HS-5 (cell line): ENCODE results near the gene MPDZ.

ENCODE experiments used
- DNase-seq: peaks from one replicate; pipeline ENCODE4 v3.0.0-alpha.2; 2012; ENCODE audit warnings: low read depth

MPDZ gene

GRCh38 chr9:13181652-13182051, 97.8 kb downstream of the MPDZ start:
- DNase-seq = no peak

GRCh38 chr9:13179257-13179656, 100.2 kb downstream of the MPDZ start:
- DNase-seq = no peak

- DNase-seq = no peak
These were observed 103.8 kb downstream of the MPDZ start for GRCh38 chr9:13175732-13176131.

- DNase-seq = no peak
These were observed 104.4 kb downstream of the MPDZ start for GRCh38 chr9:13174906-13175639.

DNA sequence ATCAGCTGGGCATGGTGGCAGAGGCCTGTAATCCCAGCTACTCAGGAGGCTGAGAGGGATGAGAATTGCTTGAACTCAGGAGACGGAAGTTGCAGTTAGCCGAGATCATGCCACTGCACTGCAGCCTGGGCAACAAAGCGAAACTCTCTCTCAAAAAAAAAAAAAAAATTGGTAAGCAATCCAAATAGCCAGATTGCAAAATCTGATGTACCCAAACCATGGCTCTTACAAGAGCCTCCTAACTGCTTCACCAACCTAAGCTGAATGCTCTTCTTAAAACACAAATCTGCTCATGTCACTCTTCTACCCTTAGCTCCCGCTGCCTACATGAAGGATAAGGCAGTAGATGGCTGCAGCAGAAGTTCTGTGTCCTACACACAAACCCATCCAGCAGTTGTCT, 105.9 kb downstream of the MPDZ start:
- DNase-seq = no peak

GRCh38 chr9:13171261-13171660, 108.2 kb downstream of the MPDZ start:
- DNase-seq = no peak

DNA sequence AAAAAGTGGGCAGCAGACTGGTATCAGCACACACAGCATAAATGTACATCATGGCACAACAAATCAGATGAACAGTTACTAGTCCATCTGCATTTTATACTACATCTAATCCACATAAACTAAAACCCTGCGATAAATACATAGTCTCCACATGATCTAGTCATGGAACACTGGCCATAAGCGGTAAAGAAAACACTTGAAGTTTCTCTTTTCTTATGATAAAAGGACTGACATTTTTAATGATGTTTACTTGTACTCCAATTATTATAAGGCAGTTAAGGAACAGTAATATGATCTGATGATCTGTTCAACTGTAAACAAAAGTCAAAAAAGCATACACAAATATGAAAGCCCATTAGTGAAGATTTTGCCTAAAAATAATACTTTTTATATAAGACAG, 112.5 kb downstream of the MPDZ start:
- DNase-seq = no peak

- DNase-seq = no peak
These were observed 113.5 kb downstream of the MPDZ start for GRCh38 chr9:13165956-13166355.

DNA sequence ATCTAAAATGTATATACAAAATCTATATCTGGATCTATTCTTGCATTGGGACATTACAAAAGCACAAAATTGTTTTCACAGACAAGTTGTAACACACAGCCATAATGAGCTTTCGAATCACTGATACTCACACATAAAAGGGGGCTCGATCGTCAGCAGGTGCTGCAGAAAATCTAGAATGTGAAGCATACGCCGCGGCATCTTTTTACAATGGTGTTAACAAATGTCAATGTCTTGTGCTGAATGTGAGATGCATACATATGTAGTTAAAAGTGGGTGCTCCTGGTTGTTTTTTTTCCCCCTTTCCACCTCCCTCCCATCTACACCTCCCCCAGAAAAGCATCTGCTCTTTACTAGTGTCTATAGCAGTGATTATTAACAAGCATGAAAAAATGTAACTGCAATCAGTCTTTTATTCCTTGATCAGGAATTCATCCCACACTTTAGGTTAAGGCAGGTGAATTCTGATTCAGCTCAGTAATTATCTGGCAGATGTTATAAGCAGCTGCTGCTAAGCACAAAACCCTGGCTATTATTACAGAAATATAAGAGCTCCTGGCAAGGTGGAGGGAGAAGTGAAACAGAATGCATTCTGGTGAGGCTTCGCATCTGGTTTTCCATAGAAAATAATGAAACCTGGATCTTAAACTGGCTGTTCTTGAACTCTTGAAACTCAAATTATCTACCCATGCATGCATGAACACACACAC, 114.1 kb downstream of the MPDZ start:
- no peak for DNase-seq

- DNase-seq = no peak
These were observed 115.5 kb downstream of the MPDZ start for GRCh38 chr9:13163946-13164345.

DNA sequence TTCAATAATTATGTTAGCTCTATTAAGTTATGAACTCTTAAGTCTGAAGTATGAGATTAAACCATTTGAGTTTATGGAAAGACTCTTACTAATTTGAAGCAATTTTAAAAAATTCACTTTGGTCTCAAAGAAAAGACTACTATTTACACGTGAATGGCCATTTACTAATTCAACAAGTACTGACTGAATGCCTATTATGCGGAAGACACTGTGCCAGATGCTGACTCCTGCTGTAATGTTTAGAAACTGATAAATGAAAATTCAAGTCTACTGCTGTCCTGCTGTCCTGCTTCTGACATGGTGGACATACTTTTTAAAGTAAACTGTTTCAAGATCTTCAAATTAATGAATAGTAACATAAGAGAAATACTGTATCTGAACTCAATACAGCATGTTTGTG, 116.2 kb downstream of the MPDZ start:
- DNase-seq = no peak

GRCh38 chr9:13160051-13160450, 119.4 kb downstream of the MPDZ start:
- DNase-seq = no peak

DNA sequence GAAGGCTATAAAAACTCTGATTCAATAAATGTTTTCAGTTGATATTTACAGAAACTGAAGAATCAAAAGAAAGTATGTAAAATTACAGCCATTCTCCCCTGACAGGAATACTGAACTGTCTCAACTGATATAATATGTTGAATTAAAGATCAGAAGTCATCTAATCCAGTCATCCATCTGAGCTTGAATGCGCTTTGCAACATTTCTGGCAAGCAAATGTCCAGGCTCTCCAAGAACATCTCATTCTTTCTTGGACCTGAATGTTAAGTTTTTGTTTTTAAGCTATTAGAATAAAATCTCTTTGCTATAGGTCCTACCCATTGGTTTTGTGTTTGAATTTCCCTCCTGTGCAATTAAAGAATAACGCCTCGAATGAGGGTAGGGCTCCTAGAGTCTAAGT, 120.5 kb downstream of the MPDZ start:
- no peak for DNase-seq

DNA sequence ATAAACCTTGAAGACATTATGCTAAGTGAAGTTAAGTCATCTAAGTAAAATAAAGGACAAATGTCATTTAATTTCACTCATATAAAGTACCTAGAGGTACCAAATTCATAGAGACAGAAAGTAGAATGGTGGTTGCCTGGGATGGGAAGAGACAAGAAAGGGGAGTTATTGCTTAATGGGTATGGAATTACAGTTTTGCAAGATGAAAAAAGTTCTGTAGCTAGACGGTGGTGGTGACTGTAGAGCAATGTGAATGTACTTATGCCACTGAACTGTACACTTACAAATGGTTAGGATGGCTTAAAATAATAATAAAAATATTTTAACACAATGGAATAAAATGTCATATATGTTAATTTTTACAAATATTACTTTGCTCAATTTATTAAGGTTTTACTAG, 128.0 kb downstream of the MPDZ start:
- no peak for DNase-seq

GRCh38 chr9:13149454-13149853, 130.0 kb downstream of the MPDZ start:
- DNase-seq = no peak

DNA sequence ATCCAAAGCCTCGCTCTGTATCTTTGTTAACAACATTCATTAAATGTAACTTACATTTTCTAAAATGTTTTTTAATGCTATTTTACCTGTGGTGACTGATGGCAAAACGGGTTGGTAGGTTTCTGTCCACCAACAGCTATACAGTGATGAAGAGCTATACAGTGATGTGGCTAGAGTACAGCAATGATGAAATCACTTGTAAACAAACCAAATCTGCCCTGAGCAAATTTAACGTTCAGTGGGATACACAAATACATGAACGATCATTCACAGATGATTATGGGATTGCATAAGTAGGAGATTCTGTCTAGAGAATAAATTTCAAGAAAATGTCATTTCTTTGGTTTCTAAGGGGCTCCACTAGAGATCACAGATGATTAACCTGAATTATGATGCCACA, 132.7 kb downstream of the MPDZ start:
- DNase-seq = no peak

GRCh38 chr9:13145340-13145739, 134.2 kb downstream of the MPDZ start:
- DNase-seq = no peak

- DNase-seq = no peak
These were observed 135.2 kb downstream of the MPDZ start for GRCh38 chr9:13144166-13144775.

DNA sequence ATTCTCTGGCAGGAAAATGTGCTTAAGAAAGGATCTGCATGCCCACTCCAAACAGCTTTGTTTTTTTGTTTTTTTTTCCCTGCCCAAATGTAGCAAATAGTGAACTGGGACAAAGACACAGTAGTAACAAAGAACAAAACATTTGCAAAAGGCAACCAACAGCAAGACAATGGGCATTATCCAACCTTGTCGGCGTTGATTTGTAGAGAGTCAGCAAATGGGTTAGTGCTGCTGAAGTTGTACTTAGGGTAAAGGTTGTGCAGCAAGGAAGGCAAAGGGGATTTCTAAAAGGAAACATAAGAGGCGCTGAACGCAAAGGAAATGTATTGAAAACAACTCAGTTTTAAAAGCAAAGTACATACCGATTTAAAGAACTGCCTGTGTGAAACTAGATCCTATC, 136.2 kb downstream of the MPDZ start:
- no peak for DNase-seq

GRCh38 chr9:13142776-13143175, 136.7 kb downstream of the MPDZ start:
- DNase-seq = no peak

DNA sequence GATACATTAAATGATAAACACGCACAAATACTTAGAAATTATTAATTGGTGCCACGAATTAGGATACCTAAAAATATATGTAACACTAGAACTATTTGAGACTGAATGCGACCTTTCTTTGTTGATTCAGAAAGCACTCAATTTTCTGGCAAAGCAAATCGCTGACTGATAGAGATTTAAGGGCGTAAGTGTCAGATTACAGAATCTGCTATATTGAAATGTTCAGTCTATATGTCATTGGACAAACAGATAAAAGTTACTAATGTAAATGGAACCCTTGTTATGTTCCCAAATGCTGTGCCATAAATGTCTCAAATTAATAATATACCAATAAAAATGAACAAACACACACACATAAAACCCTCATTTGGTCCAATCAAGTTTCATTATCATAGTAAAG, 137.9 kb downstream of the MPDZ start:
- no peak for DNase-seq

GRCh38 chr9:13140843-13141592, 138.5 kb downstream of the MPDZ start:
- no peak for DNase-seq
